A673 (cell line): ENCODE measurements around the gene EFHD2.

Source experiments
- CTCF ChIP-seq: fragments of 300-800, 200-600 bp; sonication (generic); conservative IDR thresholded peaks from 2 replicates; pipeline ENCODE4 v1.5.1; 2017; ENCODE audit warnings: low read depth, mild to moderate bottlenecking, antibody characterized with exemption, low read length, moderate library complexity, mixed read lengths
- EZH2 ChIP-seq: fragments of 200-600 bp; sonication (generic); IDR thresholded peaks from 2 replicates; pipeline ENCODE4 v1.6.1; 2017; ENCODE audit warnings: borderline replicate concordance, low read depth, mild to moderate bottlenecking, mixed read lengths, antibody characterized with exemption, low read length; ENCODE audit not compliant: poor library complexity, severe bottlenecking

GRCh38 chr1:15468145-15468544, 58.5 kb downstream of the EFHD2 start:
- TF ChIP-seq CTCF (no peak), EZH2 (no peak)
